HepG2 (cell line): ENCODE results near the gene METTL1. TPM values are rescaled to one million over a fixed set of nuclear protein-coding genes. Genes with fewer than 3 reads are reported as not detected.
A peak's percentile ranks its signal among the peaks of the same experiment; 100 is the strongest.
"Not testable (repeated sequence)": the region's sequence is repeated elsewhere in the genome, so short reads cannot be mapped to it uniquely, and the experiment has no call there.

Experiments used
- ATAC-seq: fragments of 200-7000 bp; cut with Tn5 transposase; 3 replicates; pipeline ENCODE4 v1.9.1; 2020; ENCODE audit warnings: mild to moderate bottlenecking, moderate library complexity
- BruUV-seq: library from RNA; stranded (reverse); fragments of 400-500 nt; replicated peaks from 2 replicates; lab custom pipeline; 2021; lab: Mats Ljungman, UMichigan
- CTCF ChIA-PET: fragments of 300-600 bp; formaldehyde crosslinking; extraction: SDS; loops from one replicate; lab custom pipeline; 2021; ENCODE audit warnings: low total read pairs, inconsistent platforms, low intra/inter-chr PET ratio; lab: Yijun Ruan, JAX
- POLR2A ChIA-PET: fragments of 350-600 bp; sonication (Branson Sonifier 250); formaldehyde crosslinking; loops from one replicate; lab custom pipeline; 2020; ENCODE audit warnings: antibody characterized with exemption, inconsistent platforms; lab: Yijun Ruan, JAX
- DNase-seq: peaks from one replicate; pipeline ENCODE4 v3.0.0-alpha.2; 2015; ENCODE audit warnings: low spot score
- FAIRE-seq: peaks from 3 replicates; lab custom pipeline; 2011; peaks lifted over from hg19 to GRCh38; lab: Jason Lieb, UNC
- H2AFZ ChIP-seq: one replicate; pipeline ENCODE4 v1.6.1; 2011; ENCODE audit warnings: low read length, inconsistent platforms
- H3K27ac ChIP-seq: fragments of 300-600 bp; 3 replicates; pipeline ENCODE4 v1.8.0; 2011; ENCODE audit warnings: mixed run types, mild to moderate bottlenecking, mixed read lengths, low read length, inconsistent platforms; ENCODE audit not compliant: insufficient read depth; ENCODE audit errors: extremely low read length
- H3K27me3 ChIP-seq, 2 experiments: fragments of 200-600 bp in 1 of 2; 2 replicates in 1 of 2; 3 replicates in 1 of 2; pipeline versions ENCODE4 v1.6.0 to v1.8.0; 2011; ENCODE audit warnings: low read length in 2 of 2, mild to moderate bottlenecking in 2 of 2, moderate library complexity in 2 of 2, inconsistent platforms in 1 of 2; ENCODE audit not compliant: insufficient read depth in 2 of 2, control insufficient read depth in 1 of 2
- H3K36me3 ChIP-seq, 2 experiments: fragments of 200-600 bp in 1 of 2; replicated peaks in 1 of 2; 2 replicates in 1 of 2; 3 replicates in 1 of 2; pipeline versions ENCODE4 v1.5.1 to v1.8.0; 2011; ENCODE audit warnings: low read length in 2 of 2, inconsistent platforms in 1 of 2; ENCODE audit not compliant: insufficient read depth in 2 of 2, control insufficient read depth in 1 of 2
- H3K4me1 ChIP-seq: 2 replicates; pipeline ENCODE4 v1.5.1; 2012; ENCODE audit warnings: low read length, inconsistent platforms; ENCODE audit not compliant: insufficient read depth
- H3K4me2 ChIP-seq: 2 replicates; pipeline ENCODE4 v1.6.0; 2011; ENCODE audit warnings: low read depth, low read length, inconsistent platforms
- H3K4me3 ChIP-seq, 3 experiments: fragments of 200-600 bp in 1 of 3; sonication (generic), shearing (Covaris generic) in 1 of 3; replicated peaks in 1 of 3; 2 replicates each; pipeline ENCODE4 v1.5.1; 2011 to 2016; ENCODE audit warnings: low read length in 3 of 3, inconsistent platforms in 2 of 3, low read depth in 2 of 3, mild to moderate bottlenecking in 2 of 3, control low read depth in 1 of 3, mixed read lengths in 1 of 3; ENCODE audit not compliant: insufficient read depth in 1 of 3
- H3K79me2 ChIP-seq: one replicate; pipeline ENCODE4 v1.6.1; 2011; ENCODE audit warnings: low read length, inconsistent platforms; ENCODE audit not compliant: insufficient read depth
- H3K9ac ChIP-seq: 2 replicates; pipeline ENCODE4 v1.6.0; 2011; ENCODE audit warnings: mild to moderate bottlenecking, low read depth, low read length, inconsistent platforms; ENCODE audit not compliant: insufficient read depth
- H3K9me3 ChIP-seq: 2 replicates; pipeline ENCODE4 v1.5.1; 2012; ENCODE audit warnings: mild to moderate bottlenecking, low read length
- H4K20me1 ChIP-seq: 2 replicates; pipeline ENCODE4 v1.6.0; 2011; ENCODE audit warnings: inconsistent platforms, mild to moderate bottlenecking, low read length, moderate library complexity; ENCODE audit not compliant: insufficient read depth
- SP5 ChIP-seq: IDR thresholded peaks from 2 replicates; pipeline ENCODE4 v1.6.1; 2016; ENCODE audit warnings: low read depth, borderline replicate concordance
- WGBS: methylation state at CpG from one replicate; pipeline ENCODE4 v1.1.6; 2017; ENCODE audit warnings: low lambda C conversion rate; 5-methylcytosine and 5-hydroxymethylcytosine counted together
- in situ Hi-C: cut with HindIII; loops from 2 replicates; pipeline ENCODE4 v1.10.0; 2017; ENCODE audit warnings: low pct_unique_long_range_greater_than_20kb; ENCODE audit not compliant: extremely low pct_ligation_motif_present
- intact Hi-C: fragments of 100-400 bp; cut with micrococcal nuclease; formaldehyde crosslinking; loops from one replicate; pipeline ENCODE4 v1.10.0; 2022; ENCODE audit not compliant: unreplicated experiment
- polyA plus RNA-seq, 8 experiments: library from polyadenylated mRNA; depleted of rRNA in 3 of 8; stranded (reverse) in 7 of 8; unstranded in 1 of 8; fragments of >200 nt; fragmentation: Illumina TruSeq in 4 of 8; extraction: Trizol in 4 of 8; gene quantifications; 2 replicates each; pipeline versions ENCODE4 v1.2.1 to v1.2.3, GENCODE V29; 2011 to 2016; ENCODE audit warnings: low read depth in 4 of 8, missing spikeins in 1 of 8, mixed read lengths in 1 of 8; ENCODE audit not compliant: insufficient read depth in 1 of 8
- total RNA-seq, 5 experiments: library from RNA; depleted of rRNA; stranded (reverse); fragments of >200 nt; fragmentation: Illumina TruSeq; extraction: Trizol; gene quantifications; 2 replicates each; pipeline ENCODE4 v1.2.3, GENCODE V29; 2016; ENCODE audit warnings: low read depth in 1 of 5
- TF ChIP-seq, protein P1 (sequence below): sonication (generic); formaldehyde crosslinking; IDR thresholded peaks from 2 replicates; pipeline ENCODE4 v1.5.1; 2020; ENCODE audit warnings: mild to moderate bottlenecking, missing genetic modification reagents, borderline replicate concordance

Gene METTL1
- total and polyA plus RNA-seq, 2 of the 13 experiments (the other 11 are each of a cell fraction or from before 2014, with no cell fraction given) = 34.7 to 36.9 TPM

DNA sequence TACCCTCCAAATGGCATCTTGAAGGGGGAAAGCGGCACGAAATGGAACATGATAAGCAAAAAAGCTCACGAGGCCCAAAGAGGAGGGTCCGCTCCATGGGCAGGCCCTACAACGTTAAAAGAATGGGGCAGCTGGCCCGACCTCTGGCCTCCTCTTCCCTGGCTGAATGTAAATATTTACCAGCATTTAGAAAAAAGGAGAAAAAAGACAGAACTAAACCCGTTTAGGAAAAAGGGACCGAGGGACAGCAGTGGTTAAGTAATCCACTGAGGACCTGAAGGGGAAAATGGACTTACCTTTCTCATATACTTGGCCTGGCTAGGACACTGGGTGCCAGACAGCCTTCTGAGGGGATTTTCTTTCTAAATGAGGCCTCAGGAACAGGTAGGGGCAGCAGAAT, 48.2 kb upstream of the METTL1 start (continued):
- TF ChIP-seq, protein P1, sequence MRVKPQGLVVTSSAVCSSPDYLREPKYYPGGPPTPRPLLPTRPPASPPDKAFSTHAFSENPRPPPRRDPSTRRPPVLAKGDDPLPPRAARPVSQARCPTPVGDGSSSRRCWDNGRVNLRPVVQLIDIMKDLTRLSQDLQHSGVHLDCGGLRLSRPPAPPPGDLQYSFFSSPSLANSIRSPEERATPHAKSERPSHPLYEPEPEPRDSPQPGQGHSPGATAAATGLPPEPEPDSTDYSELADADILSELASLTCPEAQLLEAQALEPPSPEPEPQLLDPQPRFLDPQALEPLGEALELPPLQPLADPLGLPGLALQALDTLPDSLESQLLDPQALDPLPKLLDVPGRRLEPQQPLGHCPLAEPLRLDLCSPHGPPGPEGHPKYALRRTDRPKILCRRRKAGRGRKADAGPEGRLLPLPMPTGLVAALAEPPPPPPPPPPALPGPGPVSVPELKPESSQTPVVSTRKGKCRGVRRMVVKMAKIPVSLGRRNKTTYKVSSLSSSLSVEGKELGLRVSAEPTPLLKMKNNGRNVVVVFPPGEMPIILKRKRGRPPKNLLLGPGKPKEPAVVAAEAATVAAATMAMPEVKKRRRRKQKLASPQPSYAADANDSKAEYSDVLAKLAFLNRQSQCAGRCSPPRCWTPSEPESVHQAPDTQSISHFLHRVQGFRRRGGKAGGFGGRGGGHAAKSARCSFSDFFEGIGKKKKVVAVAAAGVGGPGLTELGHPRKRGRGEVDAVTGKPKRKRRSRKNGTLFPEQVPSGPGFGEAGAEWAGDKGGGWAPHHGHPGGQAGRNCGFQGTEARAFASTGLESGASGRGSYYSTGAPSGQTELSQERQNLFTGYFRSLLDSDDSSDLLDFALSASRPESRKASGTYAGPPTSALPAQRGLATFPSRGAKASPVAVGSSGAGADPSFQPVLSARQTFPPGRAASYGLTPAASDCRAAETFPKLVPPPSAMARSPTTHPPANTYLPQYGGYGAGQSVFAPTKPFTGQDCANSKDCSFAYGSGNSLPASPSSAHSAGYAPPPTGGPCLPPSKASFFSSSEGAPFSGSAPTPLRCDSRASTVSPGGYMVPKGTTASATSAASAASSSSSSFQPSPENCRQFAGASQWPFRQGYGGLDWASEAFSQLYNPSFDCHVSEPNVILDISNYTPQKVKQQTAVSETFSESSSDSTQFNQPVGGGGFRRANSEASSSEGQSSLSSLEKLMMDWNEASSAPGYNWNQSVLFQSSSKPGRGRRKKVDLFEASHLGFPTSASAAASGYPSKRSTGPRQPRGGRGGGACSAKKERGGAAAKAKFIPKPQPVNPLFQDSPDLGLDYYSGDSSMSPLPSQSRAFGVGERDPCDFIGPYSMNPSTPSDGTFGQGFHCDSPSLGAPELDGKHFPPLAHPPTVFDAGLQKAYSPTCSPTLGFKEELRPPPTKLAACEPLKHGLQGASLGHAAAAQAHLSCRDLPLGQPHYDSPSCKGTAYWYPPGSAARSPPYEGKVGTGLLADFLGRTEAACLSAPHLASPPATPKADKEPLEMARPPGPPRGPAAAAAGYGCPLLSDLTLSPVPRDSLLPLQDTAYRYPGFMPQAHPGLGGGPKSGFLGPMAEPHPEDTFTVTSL (CRISPR knock-in tag) = peak; percentile 70; the same call in 1 of the 2 replicates
- 0 out of 2 replicates have a peak, but pooled peaks have one; percentile 19 for TF ChIP-seq SP5 (CRISPR knock-in tag)
- TF ChIP-seq, all 625 proteins: peak for 28; not testable (repeated sequence) for 597

- peaks cover 89% of the 10 kb centered on the region for H3K4me1 ChIP-seq
- intact Hi-C loops, DNase-seq, H2AFZ ChIP-seq, H3K9ac ChIP-seq, H3K36me3 ChIP-seq, BruUV-seq, H3K27ac ChIP-seq, ATAC-seq, H3K4me3 ChIP-seq, H3K9me3 ChIP-seq, FAIRE-seq, H3K4me2 ChIP-seq, CTCF ChIA-PET, H3K27me3 ChIP-seq, H3K79me2 ChIP-seq, in situ Hi-C loops, H4K20me1 ChIP-seq: not testable (repeated sequence)
- POLR2A ChIA-PET = interaction anchor here (0.6 to 0.9 kb wide), 4 partner anchors 21 to 35 kb away, joined by 3 to 4 read pairs (median 3); partner anchors contain the start of gene CTDSP2
- WGBS = 96% methylated on average over 3 of the region's 3 CpGs
These were observed 46.1 kb upstream of the METTL1 start for GRCh38 chr12:57817990-57818331.
